Mammary epithelial cell (primary cell): ENCODE measurements around the gene FIGN.

Source experiments
- CTCF ChIP-seq, 2 donors: IDR thresholded peaks in 1 of 2; conservative IDR thresholded peaks in 1 of 2; 2 replicates each; pipeline ENCODE4 v1.5.1; 2011 to 2012; ENCODE audit warnings: inconsistent platforms in 2 of 2, low read length in 2 of 2, mild to moderate bottlenecking in 2 of 2, control low read depth in 1 of 2, low read depth in 1 of 2; ENCODE audit not compliant: insufficient read depth in 1 of 2; ENCODE audit errors: extremely low read depth in 1 of 2
- EZH2 ChIP-seq: IDR thresholded peaks from 2 replicates; pipeline ENCODE4 v1.6.1; 2012; ENCODE audit warnings: low read length, inconsistent platforms, borderline replicate concordance

- TF ChIP-seq CTCF (conservative IDR thresholded peaks at IDR 0.05 in 1 of 2, IDR thresholded peaks at IDR 0.05 in 1 of 2; ENCODE audit: extremely low read depth in 1 of 2, insufficient read depth in 1 of 2, low read depth in 1 of 2, low read length in 2 of 2) (no peak), EZH2 (no peak)
Measured at GRCh38 chr2:163646687-163647086, 89.1 kb downstream of the FIGN start.
